OCI-LY1 (cell line): ENCODE measurements around the gene PDCD10.

Source experiments
- H2AFZ ChIP-seq: fragments of 200-600 bp; sonication (generic), shearing (Covaris generic); 2 replicates; pipeline ENCODE4 v1.6.0; 2014; ENCODE audit warnings: antibody characterized with exemption, mild to moderate bottlenecking, low read length
- H3F3A ChIP-seq: fragments of 200-600 bp; sonication (generic), shearing (Covaris generic); 2 replicates; pipeline ENCODE4 v1.6.0; 2014; ENCODE audit warnings: mild to moderate bottlenecking, antibody characterized with exemption, low read length, moderate library complexity; ENCODE audit not compliant: insufficient read depth
- H3K27ac ChIP-seq: fragments of 200-600 bp; sonication (generic); 2 replicates; pipeline ENCODE4 v1.5.1; 2014; ENCODE audit warnings: low read length, mixed run types, mild to moderate bottlenecking, low read depth; ENCODE audit not compliant: poor library complexity, severe bottlenecking
- H3K27me3 ChIP-seq: fragments of 200-600 bp; sonication (generic); 2 replicates; pipeline ENCODE4 v1.6.0; 2014; ENCODE audit warnings: antibody characterized with exemption, mild to moderate bottlenecking, low read length, moderate library complexity; ENCODE audit not compliant: insufficient read depth
- H3K36me3 ChIP-seq: fragments of 200-600 bp; sonication (generic); 2 replicates; pipeline ENCODE4 v1.6.1; 2014; ENCODE audit warnings: mild to moderate bottlenecking, antibody characterized with exemption, low read length, moderate library complexity, mixed read lengths; ENCODE audit not compliant: insufficient read depth
- H3K4me1 ChIP-seq: fragments of 200-600 bp; sonication (generic); 2 replicates; pipeline ENCODE4 v1.5.1; 2014; ENCODE audit warnings: mild to moderate bottlenecking, low read length, moderate library complexity; ENCODE audit not compliant: insufficient read depth, severe bottlenecking
- H3K4me2 ChIP-seq: fragments of 200-600 bp; sonication (generic), shearing (Covaris generic); 2 replicates; pipeline ENCODE4 v1.6.1; 2014; ENCODE audit warnings: low read length
- H3K4me3 ChIP-seq: fragments of 200-600 bp; sonication (generic); 2 replicates; pipeline ENCODE4 v1.5.1; 2014; ENCODE audit warnings: low read length, low read depth, mild to moderate bottlenecking, mixed read lengths; ENCODE audit not compliant: poor library complexity, severe bottlenecking
- H3K79me2 ChIP-seq: fragments of 200-600 bp; shearing (Covaris generic); 2 replicates; pipeline ENCODE4 v1.6.1; 2016; ENCODE audit warnings: mixed run types, low read length, mixed read lengths; ENCODE audit not compliant: insufficient read depth
- H3K9ac ChIP-seq: fragments of 200-600 bp; sonication (generic), shearing (Covaris generic); 2 replicates; pipeline ENCODE4 v1.6.1; 2014; ENCODE audit warnings: mild to moderate bottlenecking, low read length, mixed read lengths
- H3K9me2 ChIP-seq: fragments of 200-600 bp; sonication (generic), shearing (Covaris generic); 2 replicates; pipeline ENCODE4 v1.6.1; 2014; ENCODE audit warnings: low read depth, mild to moderate bottlenecking, low read length, mixed read lengths
- H3K9me3 ChIP-seq: fragments of 200-600 bp; shearing (Covaris generic); 2 replicates; pipeline ENCODE4 v1.6.1; 2014; ENCODE audit warnings: low read length, mixed read lengths
- H4K20me1 ChIP-seq: fragments of 200-600 bp; sonication (generic), shearing (Covaris generic); 2 replicates; pipeline ENCODE4 v1.6.0; 2016; ENCODE audit warnings: mild to moderate bottlenecking, low read length; ENCODE audit not compliant: insufficient read depth
- CTCF ChIP-seq: fragments of 200-600 bp; sonication (generic), shearing (Covaris generic); IDR thresholded peaks from 2 replicates; pipeline ENCODE4 v1.5.1; 2017; ENCODE audit warnings: mild to moderate bottlenecking, antibody characterized with exemption, low read length, moderate library complexity, mixed read lengths
- EZH2 ChIP-seq: fragments of 200-600 bp; sonication (generic), shearing (Covaris generic); IDR thresholded peaks from 2 replicates; pipeline ENCODE4 v1.8.0; 2017; ENCODE audit warnings: borderline replicate concordance, mixed run types, mild to moderate bottlenecking, antibody characterized with exemption, low read length, moderate library complexity, mixed read lengths

PDCD10 gene

GRCh38 chr3:167729591-167729990 is 5.1 kb downstream of the PDCD10 start:
- H3K9ac ChIP-seq: no peak overlapping the region
- peaks cover 3% of the 10 kb centered on the region; the same call in 1 of the 2 replicates for H4K20me1 ChIP-seq
- H3K4me3 ChIP-seq: no peak overlapping the region
- peaks cover 12% of the 10 kb centered on the region; the same call in 1 of the 2 replicates for H3K36me3 ChIP-seq
- no peak overlapping the region for H2AFZ ChIP-seq
- no peaks in the 10 kb centered on the region for H3K27me3 ChIP-seq
- H3K4me2 ChIP-seq: no peak overlapping the region
- no peaks in the 10 kb centered on the region for H3F3A ChIP-seq
- no peaks in the 10 kb centered on the region for H3K9me2 ChIP-seq
- peaks cover 75% of the 10 kb centered on the region for H3K4me1 ChIP-seq
- H3K79me2 ChIP-seq: peaks cover 96% of the 10 kb centered on the region
- no peaks in the 10 kb centered on the region for H3K9me3 ChIP-seq
- no peak overlapping the region for H3K27ac ChIP-seq
- no peak for TF ChIP-seq EZH2
- TF ChIP-seq CTCF: no peak

- Histone ChIP-seq H3F3A (no peaks in the 10 kb centered on the region), H3K9me2 (no peaks in the 10 kb centered on the region), H3K4me2 (no peak overlapping the region; the same call in 1 of the 2 replicates), H3K4me1 (peaks cover 74% of the 10 kb centered on the region), H4K20me1 (peaks cover 3% of the 10 kb centered on the region; the same call in 1 of the 2 replicates), H3K79me2 (peaks cover 99% of the 10 kb centered on the region), H3K9ac (no peak overlapping the region), H2AFZ (no peak overlapping the region), H3K4me3 (no peak overlapping the region), H3K36me3 (peaks cover 19% of the 10 kb centered on the region; the same call in 1 of the 2 replicates), H3K27ac (no peak overlapping the region), H3K9me3 (no peaks in the 10 kb centered on the region), H3K27me3 (no peaks in the 10 kb centered on the region)
- TF ChIP-seq CTCF (no peak), EZH2 (no peak)
Observed at GRCh38 chr3:167728632-167729323, 5.9 kb downstream of the PDCD10 start.

GRCh38 chr3:167728176-167728575 is 6.5 kb downstream of the PDCD10 start:
- H3K9ac ChIP-seq: no peak overlapping the region
- peaks cover 99% of the 10 kb centered on the region for H3K79me2 ChIP-seq
- no peak overlapping the region for H3K27ac ChIP-seq
- H3K9me2 ChIP-seq: no peaks in the 10 kb centered on the region
- H3K4me3 ChIP-seq: no peak overlapping the region
- H3K4me1 ChIP-seq: peaks cover 68% of the 10 kb centered on the region
- no peaks in the 10 kb centered on the region for H3K9me3 ChIP-seq
- H3K36me3 ChIP-seq: peaks cover 23% of the 10 kb centered on the region
- H3K27me3 ChIP-seq: no peaks in the 10 kb centered on the region
- no peaks in the 10 kb centered on the region for H3F3A ChIP-seq
- H4K20me1 ChIP-seq: peaks cover 1% of the 10 kb centered on the region; the same call in 1 of the 2 replicates
- TF ChIP-seq CTCF (no peak), EZH2 (no peak)
- H3K4me2 ChIP-seq: no peak overlapping the region; the same call in 1 of the 2 replicates
- no peak overlapping the region for H2AFZ ChIP-seq
